Inferior parietal cortex (tissue), 1 donor: ENCODE results near the gene PRR30.
"Not testable (repeated sequence)": the region's sequence is repeated elsewhere in the genome, so short reads cannot be mapped to it uniquely, and the experiment has no call there.

Experiments
- DNase-seq: peaks from one replicate; pipeline ENCODE4 v3.0.0-alpha.2; 2016; ENCODE audit errors: extremely low spot score

PRR30 gene

DNA sequence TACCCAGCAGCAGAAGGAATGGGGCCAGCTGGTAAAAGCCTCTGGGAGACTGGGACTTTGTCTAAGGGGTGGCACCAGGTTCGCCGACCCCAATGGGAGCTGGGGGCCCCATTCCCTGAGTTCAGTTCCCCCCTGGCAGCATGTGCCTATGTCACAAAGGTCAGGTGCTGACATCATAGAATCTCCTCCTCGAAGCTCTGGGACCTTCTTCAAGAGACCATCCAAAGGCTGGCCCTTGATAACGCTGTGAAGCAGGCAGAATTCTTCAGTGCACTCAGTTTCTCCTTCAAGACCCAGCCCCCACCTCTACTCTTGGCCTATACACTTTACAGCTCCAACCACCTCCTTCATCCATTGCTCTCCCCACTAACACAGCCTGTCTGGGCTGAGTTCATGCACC lies at the start of gene PRR30:
Gene PRR30, minus strand, starts transcription at position 101 of the 400 bp plus-strand sequence. CDS start 1,081 bp downstream, outside the sequence.
- DNase-seq: no peak

DNA sequence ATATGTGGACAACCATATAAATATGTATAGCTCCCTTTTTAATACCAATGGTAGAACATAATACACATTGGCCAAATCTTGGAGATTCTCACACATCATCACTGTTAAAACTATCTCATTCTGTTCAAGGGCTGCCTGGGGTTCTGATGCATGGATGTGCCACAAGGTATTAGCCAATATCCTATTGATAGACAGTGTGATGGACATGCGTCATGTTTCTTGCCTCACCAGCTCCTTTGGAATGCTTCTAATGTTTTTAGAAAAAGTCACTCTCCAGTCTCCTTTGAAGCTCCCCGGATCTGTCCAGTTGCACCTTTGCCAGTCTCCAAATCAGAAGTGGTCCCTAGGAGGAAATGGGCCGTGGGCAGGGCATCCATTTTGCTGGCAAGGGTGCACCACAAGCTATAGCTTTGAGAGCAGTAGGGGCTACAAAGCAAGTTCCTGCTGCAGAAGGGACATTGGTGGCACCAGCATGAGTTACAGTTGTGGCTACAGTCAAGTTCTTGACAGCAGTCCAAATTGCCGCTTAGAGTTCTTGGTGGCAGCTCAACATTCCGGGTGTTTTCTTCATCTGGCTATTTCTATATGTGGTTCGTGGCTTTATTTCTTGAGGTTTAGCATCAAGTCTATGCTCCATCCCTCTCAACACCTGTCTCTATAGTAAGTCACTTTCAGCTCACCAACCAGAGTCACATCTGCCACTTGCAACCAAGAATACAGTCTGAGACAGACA lies 47.6 kb upstream of the PRR30 start:
- no peak for DNase-seq

DNA sequence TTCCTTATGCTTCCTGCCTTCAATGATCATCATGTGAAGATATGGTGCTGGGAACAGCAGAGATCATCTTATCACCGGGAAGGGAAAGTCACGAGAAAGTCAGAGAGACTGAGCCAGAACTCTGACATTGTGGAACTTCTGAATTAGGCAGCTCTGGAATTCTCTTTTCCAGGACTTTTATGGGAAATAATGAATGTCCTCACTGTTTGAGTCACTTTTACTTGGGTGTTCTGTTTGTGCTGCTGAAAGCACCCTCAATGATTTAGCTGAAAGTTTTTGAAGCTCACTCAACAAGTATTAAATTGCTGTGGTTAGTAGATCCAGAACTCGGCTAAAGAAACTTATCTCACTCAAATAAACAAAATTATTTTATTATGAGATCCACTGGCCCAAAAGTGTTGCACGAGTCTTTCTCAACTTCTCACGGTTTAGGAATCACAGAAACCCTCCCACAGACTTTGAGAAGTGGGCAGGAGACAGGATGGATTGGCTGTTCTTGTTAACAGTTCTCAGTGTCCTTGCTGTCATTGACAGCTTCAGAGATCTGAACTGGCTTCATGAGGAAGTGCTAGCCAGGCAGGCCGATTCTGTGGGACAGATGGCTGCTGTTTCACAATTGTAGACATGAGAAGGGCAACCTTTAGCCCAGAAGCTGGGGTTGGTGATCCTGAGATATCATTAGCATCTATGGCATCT lies 46.3 kb upstream of the PRR30 start:
- peak; percentile 27 for DNase-seq

DNA sequence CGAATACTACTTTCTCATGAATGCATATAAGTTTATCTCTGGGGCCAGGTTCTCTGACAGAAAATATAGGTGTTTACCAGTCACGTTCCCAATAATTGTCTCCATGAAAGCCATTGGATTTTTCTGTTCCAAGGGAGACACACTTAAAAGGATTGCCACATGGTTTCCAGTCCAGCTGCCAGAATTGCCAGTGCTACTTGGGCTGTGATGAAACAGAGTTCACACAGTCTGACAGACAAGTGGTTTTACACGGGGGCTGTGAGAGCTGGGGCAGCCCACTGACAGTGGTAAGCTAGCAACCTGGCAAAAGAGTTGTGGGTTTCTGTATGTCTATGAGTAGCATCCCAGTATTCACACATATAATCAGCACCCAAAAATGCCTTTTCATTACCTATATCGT lies 44.9 kb upstream of the PRR30 start:
- DNase-seq: no peak

DNA sequence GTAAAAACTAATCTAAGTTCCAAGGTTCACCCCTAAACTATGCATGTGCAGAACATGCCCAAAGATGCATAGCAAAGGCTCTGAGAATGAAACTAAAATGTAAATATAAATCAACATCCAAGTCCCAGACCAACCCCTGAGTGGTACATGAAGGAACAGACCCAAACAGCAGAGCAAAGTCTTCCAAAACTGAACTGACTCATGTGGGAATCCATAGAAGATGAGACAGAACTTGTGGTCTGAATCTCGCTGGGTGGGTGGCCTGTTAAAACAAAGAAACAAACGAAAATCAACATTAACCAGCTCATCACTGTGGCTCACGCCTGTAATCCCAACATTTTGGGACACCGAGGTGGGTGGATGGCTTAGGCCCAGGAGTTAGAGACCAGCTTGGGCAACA lies 43.1 kb upstream of the PRR30 start:
- no peak for DNase-seq

DNA sequence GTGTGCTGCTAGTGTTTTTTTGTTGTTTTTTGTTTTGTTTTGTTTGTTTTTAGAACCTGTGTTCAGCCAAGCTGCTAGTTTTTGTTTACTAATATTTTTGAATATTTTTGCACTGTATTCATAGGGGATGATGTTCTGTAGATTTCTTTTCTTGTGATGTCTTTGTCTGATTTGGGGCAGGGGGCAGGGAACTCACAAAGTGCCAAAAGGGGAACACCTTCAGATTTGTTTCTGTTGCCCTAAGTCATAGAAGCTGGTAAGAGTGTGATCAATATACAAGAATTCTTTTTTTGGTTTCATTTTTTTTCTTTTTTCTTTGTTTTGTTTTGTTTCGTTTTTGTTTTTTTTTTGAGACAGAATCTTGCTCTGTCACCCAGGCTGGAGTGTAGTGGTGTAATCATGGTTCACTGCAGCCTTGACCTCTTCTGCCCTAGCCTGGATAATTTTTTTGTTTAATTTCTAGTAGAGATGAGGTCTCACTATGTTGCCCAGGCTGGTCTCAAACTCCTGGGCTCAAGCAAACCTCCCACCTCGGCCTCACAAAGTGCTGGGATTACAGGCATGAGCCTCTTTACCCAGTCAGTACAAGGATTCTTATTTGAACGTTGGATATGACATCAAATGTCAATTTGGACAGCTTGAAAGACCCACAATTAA lies 40.3 kb upstream of the PRR30 start:
- no peak for DNase-seq

DNA sequence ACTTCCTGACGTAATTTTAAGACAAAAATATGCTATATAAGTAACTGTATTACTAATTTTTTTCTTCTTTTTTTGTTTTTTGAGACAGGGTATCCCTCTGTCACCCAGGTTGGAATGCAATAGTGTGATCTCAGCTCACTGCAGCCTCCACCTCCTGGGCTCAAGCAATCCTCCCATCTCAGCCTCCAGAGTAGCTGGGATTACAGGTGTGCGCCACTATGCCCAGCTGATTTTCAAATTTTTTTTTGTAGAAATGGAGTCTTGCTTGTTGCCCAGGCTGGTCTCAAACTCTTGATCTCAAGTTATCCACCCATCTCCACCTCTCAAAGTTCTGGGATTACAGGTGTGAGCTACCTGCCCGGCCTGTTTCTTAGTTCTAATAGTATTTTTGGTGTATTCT lies 39.3 kb upstream of the PRR30 start:
- no peak for DNase-seq

DNA sequence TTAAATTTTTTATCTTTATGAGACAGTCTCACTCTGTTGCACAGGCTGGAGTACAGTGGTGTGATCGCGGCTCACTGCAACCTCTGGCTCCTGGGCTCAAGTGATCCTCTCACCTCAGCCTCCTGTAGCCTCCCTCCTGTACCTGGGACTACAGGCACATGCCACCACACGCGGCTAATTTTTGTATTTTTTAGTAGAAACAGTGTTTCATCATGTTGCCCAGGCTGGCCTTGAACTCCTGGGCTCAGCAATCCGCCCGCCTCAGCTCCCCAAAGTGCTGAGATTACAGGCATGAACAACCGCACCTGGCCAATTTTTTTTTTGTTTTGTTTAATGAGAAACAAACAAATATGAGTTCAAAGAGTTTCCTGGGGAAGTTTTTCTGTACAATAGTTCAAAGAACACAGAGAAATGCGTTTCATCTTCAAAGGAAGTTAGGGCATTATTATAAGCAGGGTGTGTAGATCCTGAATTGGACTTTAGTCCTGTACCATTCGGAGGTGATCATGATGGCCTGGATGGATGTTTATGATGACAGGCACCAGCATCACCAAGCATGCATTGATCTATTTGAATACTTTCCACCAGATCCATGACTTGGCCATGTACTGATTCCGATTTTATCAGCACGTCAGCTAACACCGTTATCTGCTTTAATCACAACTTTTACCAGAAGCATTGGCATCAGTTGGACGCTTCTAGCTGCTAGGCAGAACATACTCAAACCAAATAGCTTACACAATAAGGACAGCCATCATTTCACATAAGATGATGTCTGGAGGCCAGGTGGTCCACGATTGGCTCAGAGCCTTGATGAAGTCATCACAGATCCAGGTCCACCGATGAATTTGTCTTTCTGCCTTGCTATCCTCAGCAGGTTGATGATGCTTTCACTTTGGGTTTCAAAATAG lies 38.5 kb upstream of the PRR30 start:
- DNase-seq: no peak

DNA sequence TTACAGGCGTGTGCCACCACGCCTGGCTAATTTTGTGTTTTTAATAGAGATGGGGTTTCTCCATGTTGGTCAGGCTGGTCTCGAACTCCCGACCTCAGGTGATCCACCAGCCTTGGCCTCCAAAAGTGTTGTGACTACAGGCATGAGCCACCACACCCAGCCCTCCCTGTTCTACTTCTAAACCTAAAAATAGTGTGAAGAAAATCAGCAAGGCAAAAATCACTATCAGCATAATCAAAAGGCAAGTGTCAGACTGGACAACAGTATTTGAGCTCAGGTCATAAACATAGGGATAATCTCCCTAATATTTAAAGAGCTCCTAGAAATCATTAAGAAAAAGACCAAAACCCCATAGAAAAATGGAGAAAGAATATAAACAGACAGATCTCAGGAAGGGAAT lies 36.6 kb upstream of the PRR30 start:
- not testable (repeated sequence) for DNase-seq

DNA sequence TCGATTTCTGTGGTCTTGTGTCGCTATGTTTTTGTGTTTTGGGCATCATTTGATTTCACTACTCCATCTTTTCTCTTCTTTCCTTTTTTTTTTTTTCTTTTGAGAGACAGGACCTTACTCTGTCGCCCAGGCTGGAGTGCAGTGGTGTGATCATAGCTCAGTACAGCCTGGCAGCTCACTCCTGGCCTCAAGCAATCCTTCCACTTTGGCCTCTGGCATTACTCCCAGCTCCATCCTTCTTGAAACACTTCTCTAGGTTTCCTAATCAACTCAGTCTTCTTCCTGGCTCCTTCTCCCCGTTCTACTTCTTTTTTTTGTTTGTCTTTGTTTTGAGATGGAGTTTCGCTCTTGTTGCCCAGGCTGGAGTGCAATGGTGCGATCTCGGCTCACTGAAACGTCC lies 36.1 kb upstream of the PRR30 start:
- no peak for DNase-seq

DNA sequence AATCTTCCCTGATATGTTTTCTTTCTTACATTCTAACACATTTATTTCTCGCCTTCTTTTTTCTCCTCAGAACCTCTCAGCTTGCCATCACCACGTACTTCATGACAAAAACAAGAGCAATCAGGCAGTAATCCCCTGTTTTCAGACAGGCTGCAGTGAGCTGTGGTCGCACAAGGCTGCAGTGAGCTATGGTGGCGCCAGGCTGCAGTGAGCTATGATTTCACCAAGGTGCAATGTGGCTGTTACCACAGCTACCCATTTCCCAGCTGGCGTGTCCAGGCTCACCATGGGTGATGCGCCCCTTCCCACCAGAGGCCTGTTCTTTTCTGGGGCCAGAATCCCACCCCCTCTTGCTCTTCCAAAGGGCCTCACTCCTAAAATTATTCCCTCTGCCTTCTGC lies 35.4 kb upstream of the PRR30 start:
- DNase-seq: no peak

DNA sequence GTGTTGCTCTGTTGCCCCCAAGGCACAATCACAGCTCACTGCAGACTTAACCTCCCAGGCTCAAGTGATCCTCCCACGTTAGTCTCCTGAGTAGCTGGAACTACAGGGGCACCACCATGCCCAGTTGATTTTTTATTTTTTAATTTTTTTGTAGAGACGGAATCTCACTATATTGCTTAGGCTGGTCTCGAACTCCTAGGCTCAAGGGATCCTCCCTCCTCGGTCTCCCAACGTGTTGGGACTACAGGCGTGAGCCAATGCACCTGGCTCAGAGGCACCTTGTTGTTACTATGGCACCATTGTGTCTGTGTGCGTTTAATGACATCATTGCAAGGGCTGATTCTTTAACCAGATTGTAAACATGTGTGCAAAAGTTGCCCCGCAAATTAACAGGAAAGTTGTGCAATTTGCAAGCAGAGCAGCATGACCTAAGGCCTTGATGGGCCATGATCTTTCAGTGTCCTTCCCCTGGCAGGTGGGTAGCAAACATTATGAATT lies 32.2 kb upstream of the PRR30 start:
- DNase-seq: no peak

DNA sequence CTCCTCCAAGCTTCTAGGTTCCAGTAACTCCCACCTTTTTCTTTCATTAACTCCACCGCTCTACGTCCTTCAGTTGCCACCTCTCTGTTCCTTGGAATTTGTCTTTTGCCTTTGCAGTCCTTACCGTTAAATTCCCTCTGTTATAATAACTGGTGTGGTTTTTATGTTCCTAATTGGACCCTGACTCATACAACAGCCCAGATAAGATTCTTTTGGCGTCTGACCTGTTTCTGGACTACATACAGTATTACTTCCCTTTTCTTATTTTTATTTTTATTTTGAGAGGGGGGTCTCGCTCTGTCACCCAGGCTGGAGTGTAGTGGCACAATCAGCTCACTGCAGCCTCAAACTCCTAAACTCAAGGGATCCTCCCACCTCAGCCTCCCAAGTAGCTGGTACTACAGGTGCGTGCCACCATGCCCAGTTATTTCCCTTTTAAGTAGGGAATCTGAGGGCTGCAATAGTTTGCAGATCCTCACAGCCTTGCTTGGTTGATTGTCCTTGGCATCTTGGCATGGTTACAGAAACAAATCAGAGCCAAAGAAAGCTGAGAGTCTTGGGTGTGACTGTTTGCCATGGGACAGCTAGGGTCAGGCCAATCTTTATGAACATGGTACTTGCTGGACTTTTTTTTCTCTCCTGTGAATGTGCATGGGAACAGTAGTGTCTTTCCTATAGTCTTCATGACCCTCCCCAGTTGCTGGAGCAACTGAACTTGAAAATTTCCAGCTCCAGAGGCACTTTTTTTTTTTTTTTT lies 31.5 kb upstream of the PRR30 start:
- no peak for DNase-seq

DNA sequence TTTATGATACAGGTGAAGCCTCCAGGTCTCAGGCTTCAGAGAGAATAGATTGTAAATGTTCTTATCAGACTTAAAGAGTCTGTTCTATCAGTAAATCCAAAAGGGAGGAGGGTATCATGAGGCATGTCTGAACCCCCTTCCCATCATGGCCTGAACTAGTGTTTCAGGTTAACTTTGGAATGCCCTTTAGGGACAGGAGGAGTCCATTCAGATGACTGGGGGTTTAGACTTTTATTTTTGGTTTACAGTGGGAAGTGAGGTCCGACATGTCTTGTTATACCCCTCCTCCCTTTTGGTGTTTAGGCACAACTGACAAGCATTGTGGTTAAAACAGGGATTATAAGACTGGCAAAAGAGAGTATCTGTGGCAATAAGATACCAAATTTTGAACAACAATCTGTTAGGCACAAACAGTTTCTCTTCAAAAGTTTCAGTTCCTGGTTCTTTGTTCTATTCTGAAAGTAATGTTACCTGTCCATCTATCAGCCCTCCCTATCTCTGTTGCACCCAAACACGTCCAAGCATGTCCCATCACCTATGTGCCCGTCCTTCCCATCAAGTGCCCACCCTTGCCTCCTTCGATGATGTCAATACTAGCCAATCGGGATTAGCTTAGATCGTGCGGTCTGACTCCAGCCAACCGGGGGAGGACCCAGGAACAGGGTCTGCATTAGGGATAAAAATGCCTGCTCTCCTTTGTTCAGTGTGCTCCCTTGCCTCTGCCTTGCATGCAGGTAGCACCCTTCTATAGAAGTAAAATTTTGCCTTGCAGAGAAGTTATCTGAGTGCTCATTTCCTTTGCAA lies 26.0 kb upstream of the PRR30 start:
- DNase-seq: no peak

DNA sequence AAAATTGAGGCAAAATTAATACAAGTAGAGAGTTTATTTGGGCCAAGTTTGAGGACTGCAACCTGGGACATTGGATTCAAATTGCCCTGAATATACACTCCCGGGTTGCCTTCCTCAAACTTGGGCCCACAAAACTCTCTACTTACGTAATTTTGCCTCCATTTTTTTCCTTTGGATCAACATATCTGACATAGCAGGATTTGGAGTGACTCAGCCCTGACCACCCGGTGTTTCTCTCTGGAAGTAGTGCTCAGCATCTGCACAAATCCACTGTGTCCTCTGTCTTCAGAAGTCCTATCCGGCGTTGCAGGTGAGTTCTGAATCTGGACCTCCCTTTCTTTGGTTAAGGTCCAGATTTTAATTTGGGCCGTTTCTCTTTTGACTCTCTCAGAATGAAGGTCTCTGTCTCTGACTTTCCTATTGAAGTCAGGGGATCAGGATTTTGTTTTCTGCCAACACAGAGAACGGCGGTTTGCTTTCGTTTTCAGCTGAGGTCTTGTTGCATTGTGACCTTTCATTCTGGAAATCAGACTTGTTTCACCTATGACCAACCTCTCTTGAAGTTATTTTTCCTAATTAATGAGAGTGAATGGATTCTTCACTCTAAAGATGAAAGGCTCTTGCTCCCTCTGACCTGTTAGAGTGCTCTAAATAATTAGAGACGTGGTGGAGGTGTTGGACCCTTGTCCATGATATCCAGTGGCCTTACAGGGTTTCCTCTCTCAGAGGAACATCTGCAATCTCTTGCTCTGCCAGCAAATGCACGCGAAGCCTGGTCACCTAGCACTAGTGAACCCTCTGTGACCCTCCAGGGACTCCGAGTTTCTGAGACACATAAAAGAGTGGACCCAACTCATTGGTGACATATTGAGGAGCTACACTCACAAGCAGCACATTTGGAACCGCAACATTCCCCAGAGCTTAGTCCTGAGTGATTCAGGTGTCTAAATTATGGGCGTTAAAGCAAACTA lies 23.2 kb upstream of the PRR30 start:
- DNase-seq: no peak

DNA sequence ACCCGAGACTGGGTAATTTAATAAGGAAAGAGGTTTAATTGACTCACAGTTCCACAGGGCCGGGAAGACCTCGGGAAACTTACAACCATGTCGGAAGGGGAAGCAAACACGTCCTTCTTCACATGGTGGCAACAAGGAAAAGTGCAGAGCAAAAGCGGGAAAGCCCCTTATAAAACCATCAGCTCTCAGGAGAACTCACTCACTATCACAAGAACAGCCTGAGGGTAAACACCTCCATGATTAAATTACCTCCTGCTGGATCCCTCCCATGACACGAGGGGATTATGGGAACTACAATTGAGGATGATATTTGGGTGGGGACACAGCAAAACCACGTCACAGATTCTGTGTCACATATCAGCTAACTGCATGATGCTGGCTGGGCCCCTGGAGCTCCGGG lies 21.0 kb upstream of the PRR30 start:
- no peak for DNase-seq

DNA sequence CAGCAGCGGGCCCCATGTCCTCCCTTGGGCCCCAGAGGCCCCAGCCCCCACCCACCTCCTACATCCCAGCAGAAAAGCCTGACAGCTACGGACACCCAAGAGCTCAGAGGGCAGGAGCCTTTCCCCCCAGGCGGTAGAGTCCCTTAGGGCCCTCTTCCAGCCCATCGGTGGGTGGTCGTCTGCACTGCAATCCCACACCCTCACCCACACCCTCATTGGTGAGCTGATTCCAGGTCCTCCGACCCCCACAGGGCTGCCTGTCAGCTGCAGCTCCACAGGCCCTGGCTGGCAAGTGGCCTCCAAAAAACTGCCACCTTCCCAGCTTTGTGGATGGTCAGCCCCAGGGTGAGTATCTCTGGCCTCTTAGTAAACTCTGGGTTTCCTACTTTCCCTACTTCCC lies 20.1 kb upstream of the PRR30 start:
- no peak for DNase-seq

DNA sequence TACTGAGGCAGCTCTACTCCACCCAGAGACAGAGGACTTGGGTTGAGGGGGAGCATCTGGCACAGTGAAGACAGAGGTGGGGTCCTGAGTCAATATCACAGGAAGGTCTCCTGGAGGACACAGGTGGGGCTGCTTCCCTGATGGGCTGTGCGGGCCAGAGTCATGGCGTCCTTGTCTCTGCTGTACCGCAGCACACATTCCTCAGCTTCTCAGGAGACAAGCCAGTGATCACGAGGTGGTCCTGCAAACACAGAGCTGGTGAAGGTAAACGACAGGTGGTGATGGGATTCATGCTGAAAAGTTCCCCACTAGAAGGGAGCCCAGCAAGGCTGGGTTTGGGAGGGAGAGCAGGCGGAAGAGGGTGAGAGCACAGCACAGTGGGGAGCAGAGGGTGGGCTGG lies 19.3 kb upstream of the PRR30 start:
- no peak for DNase-seq

DNA sequence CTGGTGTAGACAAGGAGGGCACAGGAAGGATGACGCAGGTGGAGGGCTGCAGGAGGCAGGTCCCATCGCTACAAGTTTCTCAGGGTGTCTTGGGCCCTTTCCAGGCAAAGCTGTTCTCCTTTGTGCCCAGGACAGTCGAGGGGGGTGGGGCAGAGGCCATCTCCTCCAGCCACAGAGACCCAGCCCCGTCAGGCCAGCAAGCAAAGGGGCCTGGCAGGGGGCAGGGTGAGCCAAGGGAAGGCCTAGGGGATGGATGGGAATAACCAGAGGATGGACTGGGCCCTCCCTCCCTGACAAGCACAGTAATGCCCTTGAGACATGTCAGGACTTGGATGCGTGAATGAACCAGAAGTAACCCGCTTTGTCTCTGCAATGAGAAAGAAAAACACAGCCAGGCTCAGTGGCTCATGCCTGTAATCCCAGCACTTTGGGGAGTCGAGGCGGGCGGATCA lies 15.9 kb upstream of the PRR30 start:
- DNase-seq: no peak
